GM12878 (cell line): ENCODE measurements around the gene CAST. TPM values are rescaled to one million over a fixed set of nuclear protein-coding genes. Genes with fewer than 3 reads are reported as not detected.

Experiments
- ATAC-seq: fragments of 200-7000 bp; cut with Tn5 transposase; 3 replicates; pipeline ENCODE4 v1.9.1; 2020; ENCODE audit warnings: mild to moderate bottlenecking, moderate library complexity
- BruUV-seq: library from RNA; stranded (reverse); fragments of 400-500 nt; replicated peaks from 2 replicates; lab custom pipeline; 2021; lab: Mats Ljungman, UMichigan
- CTCF ChIA-PET: fragments of 300-600 bp; sonication (Branson Sonifier 250); formaldehyde crosslinking; extraction: SDS; loops from one replicate; lab custom pipeline; 2021; ENCODE audit warnings: inconsistent platforms; lab: Yijun Ruan, JAX
- POLR2A ChIA-PET: fragments of 350-600 bp; formaldehyde crosslinking; extraction: SDS; loops from one replicate; lab custom pipeline; 2021; ENCODE audit warnings: inconsistent platforms; lab: Charles Lee
- RAD21 ChIA-PET: fragments of 300-600 bp; sonication (Branson Sonifier 250); formaldehyde crosslinking; loops from one replicate; lab custom pipeline; 2023; ENCODE audit warnings: antibody characterized with exemption; ENCODE audit not compliant: unreplicated experiment; lab: Charles Lee
- SMC1A ChIA-PET: fragments of 300-600 bp; sonication (Branson Sonifier 250); formaldehyde crosslinking; loops from one replicate; lab custom pipeline; 2023; ENCODE audit not compliant: unreplicated experiment, uncharacterized antibody; lab: Charles Lee
- DNase-seq: peaks from one replicate; pipeline ENCODE4 v3.0.0-alpha.2; 2011; ENCODE audit warnings: low read depth, low spot score
- FAIRE-seq: peaks from 3 replicates; lab custom pipeline; 2011; peaks lifted over from hg19 to GRCh38; lab: Jason Lieb, UNC
- H2AFZ ChIP-seq: 2 replicates; pipeline ENCODE4 v1.6.0; 2011; ENCODE audit warnings: low read depth, low read length, control low read depth; ENCODE audit not compliant: control insufficient read depth
- H3K27ac ChIP-seq: 2 replicates; pipeline ENCODE4 v1.5.1; 2011; ENCODE audit warnings: control low read depth; ENCODE audit not compliant: control insufficient read depth, insufficient read depth
- H3K27me3 ChIP-seq, 2 experiments: replicated peaks in 1 of 2; 2 replicates each; pipeline versions ENCODE4 v1.6.0 to v1.6.1; 2011; ENCODE audit warnings: low read length in 1 of 2; ENCODE audit not compliant: control insufficient read depth in 2 of 2, insufficient read depth in 2 of 2
- H3K36me3 ChIP-seq, 2 experiments: 2 replicates each; pipeline ENCODE4 v1.5.1; 2011; ENCODE audit warnings: low read length in 1 of 2; ENCODE audit not compliant: control insufficient read depth in 2 of 2, insufficient read depth in 2 of 2
- H3K4me1 ChIP-seq: 2 replicates; pipeline ENCODE4 v1.6.1; 2011; ENCODE audit warnings: mild to moderate bottlenecking, low read length, moderate library complexity, mixed read lengths; ENCODE audit not compliant: control insufficient read depth, insufficient read depth
- H3K4me2 ChIP-seq: 2 replicates; pipeline ENCODE4 v1.6.0; 2011; ENCODE audit warnings: control low read depth; ENCODE audit not compliant: control insufficient read depth, insufficient read depth
- H3K4me3 ChIP-seq: fragments of 200-600 bp; sonication (generic); 2 replicates; pipeline ENCODE4 v1.5.1; 2016
- H3K79me2 ChIP-seq: 2 replicates; pipeline ENCODE4 v1.6.0; 2011; ENCODE audit warnings: low read length; ENCODE audit not compliant: control insufficient read depth, insufficient read depth
- H3K9ac ChIP-seq: 2 replicates; pipeline ENCODE4 v1.8.0; 2011; ENCODE audit warnings: low read length, control low read depth, mixed read lengths; ENCODE audit not compliant: control insufficient read depth, insufficient read depth
- H3K9me3 ChIP-seq: replicated peaks from 3 replicates; pipeline ENCODE4 v1.5.1; 2011; ENCODE audit warnings: mild to moderate bottlenecking, low read length; ENCODE audit not compliant: control insufficient read depth, insufficient read depth
- H4K20me1 ChIP-seq: 2 replicates; pipeline ENCODE4 v1.6.0; 2011; ENCODE audit not compliant: control insufficient read depth, insufficient read depth
- CEBPB ChIP-seq, 2 experiments: fragments of 150-350 bp in 1 of 2; IDR thresholded peaks; 2 replicates each; pipeline ENCODE4 v1.6.1; 2012 to 2014; ENCODE audit warnings: low read depth in 2 of 2, low read length in 2 of 2, borderline replicate concordance in 1 of 2, inconsistent platforms in 1 of 2
- E2F8 ChIP-seq: fragments of 450-650 bp; IDR thresholded peaks from 2 replicates; pipeline ENCODE4 v1.6.1; 2018; ENCODE audit warnings: mild to moderate bottlenecking, low read depth, moderate library complexity; ENCODE audit not compliant: partially characterized antibody
- IRF4 ChIP-seq: IDR thresholded peaks from 2 replicates; pipeline ENCODE4 v1.6.1; 2011; ENCODE audit warnings: low read depth, low read length
- MXI1 ChIP-seq: fragments of 150-350 bp; IDR thresholded peaks from 2 replicates; pipeline ENCODE4 v1.6.1; 2011; ENCODE audit warnings: low read depth, mild to moderate bottlenecking, inconsistent platforms, low read length, improper control_type of control experiment
- SKIL ChIP-seq: fragments of 450-650 bp; IDR thresholded peaks from 2 replicates; pipeline ENCODE4 v1.6.1; 2017; ENCODE audit warnings: mild to moderate bottlenecking, low read depth, inconsistent platforms; ENCODE audit not compliant: poor library complexity, severe bottlenecking
- YY1 ChIP-seq: IDR thresholded peaks from 2 replicates; pipeline ENCODE4 v1.6.1; 2011; ENCODE audit warnings: low read depth, mild to moderate bottlenecking, low read length
- WGBS: methylation state at CpG from one replicate; pipeline ENCODE4 v1.1.6; 2016; ENCODE audit warnings: low lambda C conversion rate; ENCODE audit not compliant: insufficient replicate concordance, insufficient coverage; ENCODE audit errors: missing lambda C conversion rate; 5-methylcytosine and 5-hydroxymethylcytosine counted together
- in situ Hi-C: fragments of 300-500 bp; cut with MboI; formaldehyde crosslinking; loops from 9 replicates; pipeline ENCODE4 v1.14.3; 2018; ENCODE audit warnings: mixed read lengths
- intact Hi-C: fragments of 100-400 bp; cut with micrococcal nuclease; formaldehyde crosslinking; loops from one replicate; pipeline ENCODE4 v1.14.2; 2022; ENCODE audit not compliant: unreplicated experiment
- polyA plus RNA-seq, 11 experiments: library from polyadenylated mRNA; depleted of rRNA in 4 of 11; unstranded in 6 of 11; stranded (reverse) in 5 of 11; fragments of >200 nt; fragmentation: Nextera tagmentation in 4 of 11; fragmentation: Illumina TruSeq in 1 of 11; extraction: Ambion mirVana in 4 of 11; extraction: Trizol in 1 of 11; gene quantifications; 1 replicate in 1 of 11; 2 replicates in 10 of 11; pipeline versions ENCODE4 v1.2.1 to v1.2.3, GENCODE V29; 2011 to 2016; ENCODE audit warnings: inconsistent platforms in 2 of 11, missing spikeins in 2 of 11, low read depth in 1 of 11
- total RNA-seq, 4 experiments: library from RNA; depleted of rRNA in 3 of 4; stranded (reverse); fragments of >200 nt in 3 of 4; fragmentation: Illumina TruSeq in 1 of 4; extraction: Trizol in 1 of 4; gene quantifications; 2 replicates each; pipeline versions ENCODE4 v1.2.1 to v1.2.3, GENCODE V29; 2013 to 2021

CAST gene
- total and polyA plus RNA-seq, 10 of the 15 experiments (the other 5 are each of a cell fraction or from before 2014, with no cell fraction given): 31.7 to 140 (median 68.5) TPM

GRCh38 chr5:96790961-96791504 lies 128.9 kb downstream of the CAST start:
- 96% methylated on average over 3 of the region's 3 CpGs for WGBS
- RAD21 ChIA-PET: interaction anchor here (1.1 kb wide), 1 partner anchor 39 kb away, joined by 3 read pairs; no protein-coding TSS in a partner anchor
- Histone ChIP-seq H3K27ac (no peak overlapping the region), H3K4me1 (no peaks in the 10 kb centered on the region), H2AFZ (no peak overlapping the region), H3K36me3 (peaks cover 16 to 30% of the 10 kb centered on the region in 2 experiments), H3K27me3 (no peaks in the 10 kb centered on the region), H3K4me2 (no peak overlapping the region), H4K20me1 (no peaks in the 10 kb centered on the region), H3K9ac (no peak overlapping the region), H3K4me3 (no peak overlapping the region), H3K79me2 (no peaks in the 10 kb centered on the region; the same call in 1 of the 2 replicates), H3K9me3 (no peaks in the 10 kb centered on the region)
- TF ChIP-seq CEBPB (IDR thresholded peaks at IDR 0.05; ENCODE audit: borderline replicate concordance in 1 of 2, low read depth in 2 of 2, low read length in 2 of 2) (no peak), MXI1 (no peak), E2F8 (no peak), YY1 (no peak), IRF4 (no peak), SKIL (no peak)
- in situ Hi-C loops: no loop called here
- POLR2A ChIA-PET: interaction anchor here (1.2 kb wide), 1 partner anchor 9 kb away, joined by 4 read pairs; no protein-coding TSS in a partner anchor
- intact Hi-C loops: no loop called here
- CTCF ChIA-PET: interaction anchor here (1.5 to 1.6 kb wide), 2 partner anchors 352 to 370 kb away, joined by 5 to 7 read pairs; partner anchors contain the start of gene LIX1
- no peak for ATAC-seq
- no peak for DNase-seq
- no peak for FAIRE-seq
- SMC1A ChIA-PET: interaction anchor here (1.1 to 2.0 kb wide), 4 partner anchors 14 to 177 kb away, joined by 3 to 7 read pairs (median 5); no protein-coding TSS in a partner anchor
- no TSS peak for BruUV-seq
